Mesothelial cell of epicardium (in vitro differentiated cells): ENCODE results near the gene GNAZ. TPM values are rescaled to one million over a fixed set of nuclear protein-coding genes. Genes with fewer than 3 reads are reported as not detected.

Experiments used
- DNase-seq, 2 experiments: peaks; one replicate each; pipeline ENCODE4 v3.0.0; 2021; ENCODE audit warnings: low spot score in 2 of 2; ENCODE audit not compliant: unreplicated experiment in 2 of 2
- H3K27ac Mint-ChIP-seq: 2 replicates; pipeline ENCODE4 v1.8.0; 2021; ENCODE audit warnings: mixed read lengths
- H3K27me3 Mint-ChIP-seq: 2 replicates; pipeline ENCODE4 v1.8.0; 2021; ENCODE audit warnings: low read depth, mixed read lengths
- H3K36me3 Mint-ChIP-seq: 2 replicates; pipeline ENCODE4 v1.8.0; 2021; ENCODE audit warnings: mixed read lengths
- H3K4me1 Mint-ChIP-seq: 2 replicates; pipeline ENCODE4 v1.8.0; 2021; ENCODE audit warnings: mixed read lengths
- H3K4me3 Mint-ChIP-seq: 2 replicates; pipeline ENCODE4 v1.8.0; 2021; ENCODE audit warnings: mild to moderate bottlenecking, moderate library complexity, mixed read lengths
- H3K9me3 Mint-ChIP-seq: 2 replicates; pipeline ENCODE4 v1.8.0; 2021; ENCODE audit warnings: mixed read lengths
- total RNA-seq: library from RNA; stranded (reverse); gene quantifications from 3 replicates; pipeline ENCODE4 v1.2.1, GENCODE V29; 2021
- TF ChIP-seq, protein P1 (sequence below): fragments of 200-600 bp; sonication (generic); IDR thresholded peaks from one replicate; pipeline ENCODE4 v1.5.0; 2021; ENCODE audit warnings: antibody characterized with exemption; ENCODE audit not compliant: unreplicated experiment

Gene GNAZ
- total RNA-seq, 1 donor from 2014 or later = 6.5 TPM

DNA sequence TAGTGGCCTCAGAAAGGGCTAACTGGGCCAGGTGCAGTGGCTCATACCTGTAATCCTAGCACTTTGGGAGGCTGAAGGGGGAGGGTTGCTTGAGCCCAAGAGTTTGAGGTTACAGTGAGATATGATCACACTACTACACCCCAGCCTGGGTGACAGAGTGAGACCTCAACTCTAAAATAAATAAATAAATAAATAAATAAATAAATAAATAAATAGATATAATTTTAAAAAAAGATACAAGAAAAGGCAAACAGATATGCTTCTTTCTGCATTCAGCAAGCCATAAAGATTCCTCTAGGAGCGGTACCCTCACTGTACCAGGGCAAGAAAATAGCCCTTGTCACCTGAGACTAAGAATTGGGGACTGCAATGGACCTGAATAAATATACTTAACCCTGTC, 72.8 kb downstream of the GNAZ start:
- H3K27ac Mint-ChIP-seq = no peak overlapping the region
- H3K36me3 Mint-ChIP-seq = no peaks in the 10 kb centered on the region
- H3K4me3 Mint-ChIP-seq = no peak overlapping the region
- H3K9me3 Mint-ChIP-seq = no peaks in the 10 kb centered on the region
- no peak for DNase-seq
- H3K4me1 Mint-ChIP-seq = peaks cover 43% of the 10 kb centered on the region
- no peaks in the 10 kb centered on the region for H3K27me3 Mint-ChIP-seq
- TF ChIP-seq, protein P1, sequence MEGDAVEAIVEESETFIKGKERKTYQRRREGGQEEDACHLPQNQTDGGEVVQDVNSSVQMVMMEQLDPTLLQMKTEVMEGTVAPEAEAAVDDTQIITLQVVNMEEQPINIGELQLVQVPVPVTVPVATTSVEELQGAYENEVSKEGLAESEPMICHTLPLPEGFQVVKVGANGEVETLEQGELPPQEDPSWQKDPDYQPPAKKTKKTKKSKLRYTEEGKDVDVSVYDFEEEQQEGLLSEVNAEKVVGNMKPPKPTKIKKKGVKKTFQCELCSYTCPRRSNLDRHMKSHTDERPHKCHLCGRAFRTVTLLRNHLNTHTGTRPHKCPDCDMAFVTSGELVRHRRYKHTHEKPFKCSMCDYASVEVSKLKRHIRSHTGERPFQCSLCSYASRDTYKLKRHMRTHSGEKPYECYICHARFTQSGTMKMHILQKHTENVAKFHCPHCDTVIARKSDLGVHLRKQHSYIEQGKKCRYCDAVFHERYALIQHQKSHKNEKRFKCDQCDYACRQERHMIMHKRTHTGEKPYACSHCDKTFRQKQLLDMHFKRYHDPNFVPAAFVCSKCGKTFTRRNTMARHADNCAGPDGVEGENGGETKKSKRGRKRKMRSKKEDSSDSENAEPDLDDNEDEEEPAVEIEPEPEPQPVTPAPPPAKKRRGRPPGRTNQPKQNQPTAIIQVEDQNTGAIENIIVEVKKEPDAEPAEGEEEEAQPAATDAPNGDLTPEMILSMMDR = no peak

DNA sequence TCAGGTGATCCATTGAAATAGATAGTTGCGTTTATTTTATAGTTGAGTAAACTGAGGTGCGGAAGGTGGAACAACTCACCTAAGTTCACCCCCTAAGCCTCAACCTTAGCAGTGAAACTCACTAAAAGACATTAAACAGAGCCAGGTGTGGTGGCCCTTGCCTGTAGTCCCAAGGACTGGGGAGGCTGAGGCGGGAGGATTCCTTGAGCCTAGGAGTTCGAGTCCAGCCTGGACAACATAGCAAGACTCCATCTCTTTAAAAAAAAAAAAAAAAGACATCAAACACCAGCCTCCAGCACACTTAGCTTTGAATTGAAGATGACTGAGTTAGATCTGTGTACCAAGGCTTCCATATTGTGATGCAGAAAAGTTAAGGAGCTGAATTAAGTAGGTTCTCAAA, 74.1 kb downstream of the GNAZ start:
- no peak for DNase-seq
- Mint-ChIP-seq H3K36me3 (no peaks in the 10 kb centered on the region), H3K9me3 (no peaks in the 10 kb centered on the region), H3K27me3 (no peaks in the 10 kb centered on the region), H3K4me1 (peaks cover 43% of the 10 kb centered on the region), H3K27ac (no peak overlapping the region), H3K4me3 (no peak overlapping the region)
- TF ChIP-seq, protein P1 = no peak

DNA sequence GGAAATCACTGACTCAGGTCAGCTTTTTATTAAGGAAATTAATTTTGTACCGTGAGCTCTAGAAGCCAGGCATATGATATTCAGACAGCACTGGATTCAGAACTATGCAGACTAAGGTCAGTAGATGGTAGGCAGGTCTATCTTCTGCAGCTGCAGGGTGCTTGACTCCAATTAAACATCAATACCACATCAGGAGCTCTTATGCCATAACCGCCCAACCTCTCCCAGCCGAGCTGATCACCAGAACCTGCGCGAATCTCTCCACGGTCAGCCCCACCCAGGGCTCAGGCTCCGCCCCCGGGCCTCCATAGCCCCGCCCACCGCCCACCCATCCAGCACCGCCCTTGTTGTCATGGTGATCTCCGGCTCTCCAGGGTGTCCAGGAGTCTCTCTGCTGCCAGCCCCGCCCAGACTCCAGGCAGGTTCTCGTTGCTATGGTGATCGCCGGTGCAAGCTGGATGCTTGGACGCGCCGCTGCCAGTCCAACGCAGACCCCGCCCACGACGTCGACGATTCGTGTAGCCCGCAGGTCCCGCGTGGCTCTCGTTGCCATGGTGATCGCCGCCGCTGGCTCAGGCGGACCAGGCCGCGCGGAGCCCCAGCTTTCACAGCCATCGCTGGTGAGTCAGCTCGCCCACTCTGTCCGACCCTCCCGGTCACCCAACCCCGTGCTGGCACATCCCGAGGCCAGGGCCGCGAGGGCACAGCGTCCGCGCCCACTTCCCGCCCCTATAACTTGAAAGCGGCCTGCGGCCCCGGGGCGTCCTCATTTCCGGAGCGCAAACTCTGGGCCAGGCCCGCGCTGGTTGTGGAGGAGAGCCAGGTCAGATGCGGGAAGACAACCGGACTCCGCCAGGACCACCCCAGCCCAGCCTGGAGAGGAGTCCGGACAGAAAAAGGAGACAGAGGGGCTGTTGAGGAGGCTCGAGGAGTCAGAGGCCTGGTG, 74.9 kb downstream of the GNAZ start, which contains the start of gene RAB36:
Gene RAB36 (plus strand): TSS at position 546 of the 946 bp plus-strand sequence. CDS start 1,140 bp downstream, outside the sequence.
- Mint-ChIP-seq H3K4me3 (peak within 1 kb of the TSS; percentile 75), H3K9me3 (no peaks in the 10 kb centered on the region), H3K4me1 (peaks cover 48% of the 10 kb centered on the region), H3K27me3 (no peaks in the 10 kb centered on the region), H3K36me3 (peaks cover 6% of the 10 kb centered on the region), H3K27ac (peak within 1 kb of the TSS; percentile 85)
- TF ChIP-seq, protein P1 = no peak
- DNase-seq = peak; percentile 97 to 98

DNA sequence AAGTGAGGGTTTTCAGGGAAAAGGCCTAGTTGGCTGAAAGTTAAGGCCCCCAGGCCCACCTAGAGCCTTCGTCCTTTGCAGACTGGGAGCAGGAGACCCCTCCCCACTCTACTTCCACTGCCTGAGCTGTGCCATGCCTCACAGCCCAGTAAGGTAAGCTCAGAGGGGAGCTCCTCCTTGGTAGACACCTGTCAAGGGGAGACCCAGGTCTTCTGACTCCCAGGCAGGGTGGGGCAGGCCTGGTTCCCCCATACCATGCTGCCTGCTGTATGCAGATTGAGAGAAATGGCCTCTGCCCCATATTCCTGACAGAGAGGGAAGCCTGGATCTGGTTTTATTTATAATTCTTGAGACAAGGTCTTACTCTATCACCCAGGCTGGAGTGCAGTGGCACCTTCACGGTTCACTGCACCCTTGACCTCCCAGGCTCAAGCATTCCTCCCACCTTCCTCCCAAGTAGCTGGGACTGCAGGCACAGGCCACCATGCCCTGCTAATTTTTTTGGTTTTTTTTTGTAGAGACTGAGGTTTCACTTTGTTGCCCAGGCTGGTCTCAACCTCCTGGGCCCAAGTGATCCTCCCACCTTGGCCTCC, 75.7 kb downstream of the GNAZ start:
- peaks cover 6% of the 10 kb centered on the region for H3K36me3 Mint-ChIP-seq
- H3K27ac Mint-ChIP-seq = no peak overlapping the region
- H3K27me3 Mint-ChIP-seq = no peaks in the 10 kb centered on the region
- H3K4me3 Mint-ChIP-seq = peak overlapping the region; percentile 75
- H3K9me3 Mint-ChIP-seq = no peaks in the 10 kb centered on the region
- H3K4me1 Mint-ChIP-seq = peaks cover 48% of the 10 kb centered on the region
- no peak for DNase-seq
- TF ChIP-seq, protein P1 = no peak

DNA sequence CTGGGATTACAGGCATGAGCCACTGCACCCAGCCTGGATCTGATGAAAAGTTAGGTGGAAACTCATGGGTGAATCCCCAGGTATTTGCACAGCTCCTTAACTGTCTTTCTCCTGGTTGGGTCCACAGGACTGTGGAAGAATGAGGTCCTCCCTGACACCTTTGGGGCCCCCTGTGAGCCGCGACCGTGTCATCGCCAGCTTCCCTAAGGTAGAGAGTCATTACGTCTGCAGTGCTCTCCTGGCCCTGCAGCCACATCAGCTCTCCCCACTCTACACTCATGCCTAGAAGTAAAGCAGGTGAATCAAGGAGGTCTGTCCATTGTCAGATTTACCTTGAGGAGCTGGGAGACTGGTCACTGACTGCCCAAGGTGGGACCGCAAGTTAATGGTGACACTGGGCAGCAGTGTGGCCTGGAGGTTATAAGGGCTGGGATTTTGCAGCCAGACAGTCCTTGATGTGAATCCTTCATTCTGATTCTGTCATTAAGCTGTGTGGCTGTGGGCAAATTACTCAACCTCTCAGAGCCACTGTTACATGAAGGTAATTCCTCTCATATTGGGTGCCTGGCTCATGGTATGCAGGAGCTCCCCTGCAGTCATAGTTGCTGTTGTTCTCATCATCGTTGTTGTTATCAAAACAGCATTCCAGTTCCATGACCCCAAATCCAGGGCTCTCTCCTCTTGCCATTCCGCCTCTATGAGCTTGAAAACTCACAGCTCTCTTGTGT, 76.3 kb downstream of the GNAZ start:
- H3K4me1 Mint-ChIP-seq = peaks cover 44% of the 10 kb centered on the region
- H3K36me3 Mint-ChIP-seq = peaks cover 6% of the 10 kb centered on the region
- H3K27ac Mint-ChIP-seq = peak overlapping the region; percentile 25
- peak overlapping the region; percentile 30 for H3K4me3 Mint-ChIP-seq
- H3K27me3 Mint-ChIP-seq = no peaks in the 10 kb centered on the region
- TF ChIP-seq, protein P1 = no peak
- H3K9me3 Mint-ChIP-seq = no peaks in the 10 kb centered on the region
- DNase-seq = no peak
